ENCODE measurements around the gene PDE8A.

PDE8A gene

DNA sequence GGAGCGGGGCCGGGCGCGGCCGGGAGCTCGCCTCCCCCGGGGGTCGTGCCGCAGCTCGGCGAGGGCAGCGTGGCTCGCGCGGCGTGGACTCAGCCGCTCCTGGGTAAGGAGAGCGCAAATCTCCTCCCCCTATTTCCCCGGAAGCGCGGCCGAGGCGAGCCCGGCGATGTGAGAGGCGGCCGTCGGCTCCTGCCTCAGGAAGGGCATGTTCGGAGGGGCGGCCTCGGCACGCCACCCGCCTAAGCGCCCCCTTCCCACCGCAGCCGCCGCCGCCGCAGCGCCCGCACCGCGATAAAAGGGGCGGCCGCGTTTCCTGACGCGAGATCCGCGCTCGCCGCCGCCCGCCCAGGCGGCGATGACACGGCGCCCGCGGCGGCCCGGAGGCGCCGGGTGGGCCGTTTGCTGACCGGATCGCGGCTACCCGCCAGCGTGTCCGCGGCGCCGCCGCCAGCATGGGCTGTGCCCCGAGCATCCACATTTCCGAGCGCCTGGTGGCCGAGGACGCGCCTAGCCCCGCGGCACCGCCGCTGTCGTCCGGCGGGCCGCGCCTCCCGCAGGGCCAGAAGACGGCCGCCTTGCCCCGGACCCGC lies at the start of gene PDE8A:
TSS of gene PDE8A (plus strand) at position 146 of the 590 bp plus-strand sequence. CDS start at position 453, 307 bp downstream.
- DNase-seq = peak; percentile 65

GRCh38 chr15:84934942-84935729 lies 46.5 kb upstream of the PDE8A start:
- no peak for DNase-seq

DNA sequence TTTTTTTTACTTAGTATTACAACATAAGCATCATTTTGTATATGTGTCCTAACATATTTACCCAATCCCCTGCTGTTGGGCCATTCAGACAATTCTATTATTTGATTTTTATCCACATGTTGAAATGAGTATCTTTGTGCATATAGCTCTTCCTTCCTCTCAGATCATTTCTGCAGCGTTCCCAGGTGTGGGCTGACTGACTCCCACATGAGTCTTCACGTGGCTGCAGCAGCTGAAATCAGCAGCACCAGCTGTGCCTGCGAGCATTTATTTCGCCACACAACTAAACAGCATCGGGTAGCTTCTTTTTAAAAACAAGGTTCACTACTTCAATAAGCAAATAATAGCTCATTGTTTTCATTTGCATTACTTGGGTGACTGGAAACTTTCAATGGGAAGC lies 44.5 kb upstream of the PDE8A start:
- DNase-seq = no peak

- no peak for DNase-seq
Observed at GRCh38 chr15:84938726-84939125, 42.9 kb upstream of the PDE8A start.

GRCh38 chr15:84940399-84940798 lies 41.3 kb upstream of the PDE8A start:
- DNase-seq = no peak

- DNase-seq = no peak
Observed at GRCh38 chr15:84942456-84942855, 39.2 kb upstream of the PDE8A start.

- DNase-seq = no peak
Observed at GRCh38 chr15:84944311-84944710, 37.3 kb upstream of the PDE8A start.

DNA sequence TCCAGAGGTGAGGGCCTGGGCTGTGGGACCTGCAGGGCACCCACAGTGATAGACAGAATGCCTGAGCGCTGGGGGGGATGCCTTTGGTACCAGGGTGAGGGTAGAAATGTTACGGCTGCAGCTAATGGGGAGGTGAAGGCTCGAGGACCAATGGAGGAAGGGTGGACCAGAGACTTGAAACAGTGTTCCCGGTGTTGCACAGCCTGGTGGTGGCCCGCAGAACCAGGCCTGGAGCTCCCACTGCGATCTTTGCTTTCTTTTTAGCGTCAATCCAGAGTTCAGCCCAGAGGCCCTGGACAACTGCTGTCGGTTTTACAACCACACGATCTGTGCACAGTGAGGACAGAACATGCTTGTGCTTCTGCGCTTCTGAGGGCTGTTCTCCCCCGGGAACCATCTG lies 36.8 kb upstream of the PDE8A start:
- no peak for DNase-seq

DNA sequence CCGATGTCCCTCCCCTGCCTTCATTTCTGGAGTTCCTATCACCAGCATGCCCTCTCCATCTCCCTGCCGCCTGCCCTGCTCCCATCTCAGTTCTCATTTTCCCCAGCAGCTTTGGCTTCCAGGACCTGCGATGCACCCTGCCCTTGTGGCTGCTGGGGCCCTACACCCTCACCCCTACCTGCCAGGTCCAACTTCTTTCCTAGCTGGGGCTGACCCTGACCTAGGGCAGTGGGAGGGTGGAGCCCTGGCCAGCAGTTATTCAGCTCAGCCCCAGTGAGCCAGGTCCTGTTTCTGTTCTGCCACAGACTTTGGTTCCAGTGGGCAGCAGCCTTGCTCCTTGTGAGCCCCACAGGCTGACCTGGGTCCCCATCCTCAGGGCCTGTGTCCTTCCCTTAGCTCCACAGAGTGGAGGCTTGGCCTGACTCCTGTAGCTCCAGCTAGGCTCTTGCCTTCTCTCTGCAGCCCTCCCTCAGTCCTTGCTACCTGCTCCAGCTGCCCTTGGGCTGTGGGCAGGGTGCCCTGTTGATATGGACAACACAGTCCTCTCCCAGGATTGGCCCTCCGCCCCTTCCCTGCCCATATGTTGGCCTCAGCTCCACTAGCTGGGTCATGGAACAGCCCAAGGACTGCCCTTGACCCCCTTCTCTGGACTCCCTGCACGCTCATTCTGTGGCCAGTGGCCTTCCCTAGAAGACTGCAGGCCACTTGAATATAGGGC lies 34.7 kb upstream of the PDE8A start:
- no peak for DNase-seq

DNA sequence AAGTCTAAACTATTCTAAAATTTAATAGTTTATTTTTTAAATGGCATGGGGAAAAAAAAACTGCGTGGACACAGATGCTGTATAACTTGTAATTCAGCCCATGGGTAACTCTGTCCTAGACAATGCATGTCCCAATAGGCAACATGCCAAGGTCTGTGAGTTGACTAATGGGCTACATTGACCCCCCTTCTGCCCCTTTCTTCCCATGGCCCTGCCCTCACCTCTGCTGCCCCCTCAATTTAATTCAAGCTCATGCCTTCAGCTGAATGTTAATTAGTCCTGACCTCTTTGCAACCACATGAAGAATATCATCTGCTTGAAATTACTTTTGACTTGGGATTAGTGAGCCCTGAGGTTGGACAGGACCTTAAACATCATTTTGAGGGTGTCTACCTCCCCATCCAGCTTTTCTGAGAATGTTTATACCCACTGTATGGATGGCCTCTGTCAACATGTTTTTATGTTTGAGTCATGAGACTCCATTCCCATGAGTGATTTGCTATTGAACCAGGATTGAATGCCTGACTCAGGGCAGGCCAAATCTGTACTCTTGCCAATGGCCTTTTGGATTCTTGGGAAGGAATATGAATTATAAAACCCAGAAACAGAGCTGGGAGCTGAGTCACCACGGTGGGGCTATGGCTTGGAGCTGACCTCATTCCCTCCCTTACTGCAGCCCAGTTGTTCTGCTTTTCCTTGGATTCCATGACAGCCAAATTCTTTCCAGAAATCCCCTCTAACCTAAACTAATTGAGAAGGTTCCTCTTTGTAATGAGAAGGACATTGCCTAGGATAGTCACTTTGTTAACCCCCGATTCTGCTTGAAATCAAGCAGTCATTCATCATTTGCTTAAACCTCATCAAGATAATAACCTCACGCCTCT lies 33.5 kb upstream of the PDE8A start:
- DNase-seq = peak; percentile 97

- DNase-seq = peak; percentile 24
Observed at GRCh38 chr15:84949043-84949442, 32.6 kb upstream of the PDE8A start.

DNA sequence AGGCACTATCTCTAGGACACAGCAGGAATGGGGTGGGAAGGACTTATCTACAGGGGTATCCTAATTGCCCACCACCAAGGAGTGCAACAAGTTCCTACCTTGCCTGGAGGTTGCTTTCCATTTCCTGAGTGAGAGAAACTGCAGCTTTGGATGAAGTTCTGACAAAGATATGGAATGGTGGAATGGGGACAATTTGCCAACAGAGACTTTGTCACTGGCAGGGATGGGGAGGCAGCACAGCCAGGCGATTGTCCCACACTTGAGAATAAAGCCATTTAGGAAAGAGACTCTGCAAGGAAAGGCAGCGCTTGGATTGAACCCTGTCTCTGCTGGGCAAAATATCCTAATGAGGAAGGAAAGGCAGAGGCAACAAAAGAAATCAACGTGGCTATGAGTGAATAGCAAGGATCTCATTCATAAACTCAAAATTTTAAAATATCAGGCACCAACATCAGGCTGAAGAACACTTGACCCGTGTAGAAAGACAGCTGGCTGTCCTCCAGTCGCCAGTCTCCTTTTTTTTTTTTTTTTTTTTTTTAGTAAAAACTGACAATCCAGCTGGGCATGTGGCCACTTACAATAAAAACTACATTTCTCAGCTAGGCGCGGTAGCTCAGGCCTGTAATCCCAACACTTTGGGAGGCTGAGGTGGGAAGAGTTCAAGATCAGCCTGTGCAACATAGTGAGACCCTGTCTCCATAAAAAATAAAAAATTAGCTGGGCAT lies 31.6 kb upstream of the PDE8A start:
- DNase-seq = no peak

DNA sequence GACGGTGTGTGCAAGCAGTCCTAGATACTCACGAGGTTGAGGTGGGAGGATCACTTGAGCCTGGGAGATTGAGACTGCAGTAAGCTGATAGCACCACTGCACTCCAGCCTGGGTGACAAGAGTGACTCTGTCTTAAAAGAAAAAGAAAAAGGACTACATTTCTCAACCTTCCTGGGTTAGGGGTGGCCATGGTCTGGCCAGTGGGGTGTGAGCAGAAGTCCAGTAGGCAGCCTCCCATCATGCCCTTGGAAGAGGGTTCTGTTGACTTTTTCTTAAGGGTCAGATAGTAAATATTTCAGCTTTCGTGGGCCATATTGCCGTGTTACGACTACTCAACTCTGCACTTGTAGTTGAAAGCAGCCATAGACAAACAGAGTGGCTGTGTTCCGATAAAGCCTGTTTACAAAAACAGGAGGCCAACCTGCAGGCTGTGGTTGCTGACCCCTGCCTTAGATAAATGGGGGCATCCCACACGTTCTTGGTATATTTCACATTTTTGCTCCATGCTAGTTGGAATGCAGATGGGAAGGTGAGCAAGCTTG lies 31.0 kb upstream of the PDE8A start:
- DNase-seq = no peak

GRCh38 chr15:84951736-84952135 lies 29.9 kb upstream of the PDE8A start:
- DNase-seq = no peak

DNA sequence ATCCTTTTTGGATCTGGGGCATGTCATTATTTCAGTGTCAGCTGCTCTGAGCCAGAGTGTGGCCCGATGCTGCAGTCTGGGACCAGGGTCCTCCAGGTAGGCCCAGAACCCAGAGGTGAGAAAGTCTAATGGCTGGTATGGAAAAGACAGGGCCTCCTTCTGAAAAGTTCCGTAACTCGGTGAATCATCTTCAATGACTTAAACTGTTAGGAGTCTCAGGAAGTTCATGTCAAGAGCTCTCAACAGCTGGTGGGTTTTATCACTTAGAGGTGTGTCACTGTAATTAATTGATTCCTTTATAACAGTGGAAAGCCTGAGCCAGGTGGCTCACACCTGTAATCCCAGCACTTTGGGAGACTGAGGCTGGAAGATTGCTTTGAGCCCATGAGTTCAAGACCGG lies 28.5 kb upstream of the PDE8A start:
- DNase-seq = peak; percentile 38

DNA sequence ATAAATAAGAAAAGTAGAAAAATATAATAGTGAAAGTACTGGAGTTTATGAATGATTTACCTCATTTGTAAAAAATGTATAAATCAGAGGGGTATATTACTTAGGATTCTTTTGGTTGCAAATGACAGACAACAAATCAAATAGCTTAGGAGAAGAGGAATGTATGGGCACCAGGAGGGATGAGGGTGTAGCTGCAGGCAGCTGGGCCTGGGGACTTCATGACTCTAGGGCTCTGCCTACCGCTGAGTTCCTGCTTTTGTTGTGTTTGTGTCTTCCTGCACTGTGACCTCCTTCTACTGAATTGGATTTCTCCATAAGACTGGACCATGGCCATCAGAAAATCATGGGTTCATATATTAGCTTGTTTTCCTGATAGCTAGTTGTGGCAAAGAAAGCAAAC lies 27.9 kb upstream of the PDE8A start:
- peak; percentile 19 for DNase-seq

- DNase-seq = peak; percentile 71
Observed at GRCh38 chr15:84955089-84955848, 26.4 kb upstream of the PDE8A start.

DNA sequence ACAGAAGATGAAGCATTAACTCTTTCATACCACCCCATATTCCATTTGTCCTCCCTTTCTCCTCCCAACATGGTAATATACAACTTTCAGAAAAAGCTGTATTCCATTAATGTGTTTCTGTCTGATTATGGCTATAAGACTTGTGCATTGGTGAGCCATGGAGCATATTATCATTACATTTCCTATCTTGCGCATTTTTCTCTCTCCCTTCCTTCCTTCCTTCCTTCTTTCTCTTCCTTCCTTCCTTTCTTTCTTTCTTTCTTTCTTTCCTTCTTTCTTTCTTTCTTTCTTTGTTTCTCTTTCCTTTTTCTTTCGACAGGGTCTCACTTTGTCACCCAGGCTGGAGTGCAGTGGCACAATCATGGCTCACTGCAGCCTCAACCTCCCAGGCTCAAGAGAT lies 25.5 kb upstream of the PDE8A start:
- no peak for DNase-seq

- no peak for DNase-seq
Observed at GRCh38 chr15:84960391-84961113, 21.1 kb upstream of the PDE8A start.

GRCh38 chr15:84961114-84961452 lies 20.6 kb upstream of the PDE8A start:
- DNase-seq = peak; percentile 82

- DNase-seq = peak; percentile 58
Observed at GRCh38 chr15:84961707-84962106, 19.9 kb upstream of the PDE8A start.
